IMR-90 (cell line): ENCODE data around the gene PRLH.

Source experiments
- BHLHE40 ChIP-seq: fragments of 150-350 bp; IDR thresholded peaks from 2 replicates; pipeline ENCODE4 v1.6.1; 2016; ENCODE audit warnings: mild to moderate bottlenecking, low read depth, low read length
- CTCF ChIP-seq: conservative IDR thresholded peaks from 2 replicates; pipeline ENCODE4 v1.5.1; 2012; ENCODE audit warnings: mild to moderate bottlenecking, low read depth, low read length, improper control_type of control experiment
- MXI1 ChIP-seq: IDR thresholded peaks from 2 replicates; pipeline ENCODE4 v1.6.1; 2012; ENCODE audit warnings: low read depth, mild to moderate bottlenecking, low read length, moderate library complexity, borderline replicate concordance
- NFE2L2 ChIP-seq: fragments of 150-350 bp; IDR thresholded peaks from 2 replicates; pipeline ENCODE4 v1.6.1; 2016; ENCODE audit warnings: low read depth, mild to moderate bottlenecking, low read length
- POLR2A ChIP-seq: IDR thresholded peaks from 2 replicates; pipeline ENCODE4 v1.6.1; 2012; ENCODE audit warnings: mild to moderate bottlenecking, low read depth, low read length
- RAD21 ChIP-seq: IDR thresholded peaks from 2 replicates; pipeline ENCODE4 v1.6.1; 2012; ENCODE audit warnings: low read length, improper control_type of control experiment
- RCOR1 ChIP-seq: IDR thresholded peaks from 2 replicates; pipeline ENCODE4 v1.6.1; 2012; ENCODE audit warnings: mild to moderate bottlenecking, low read length, improper control_type of control experiment; ENCODE audit not compliant: insufficient replicate concordance
- RFX5 ChIP-seq: IDR thresholded peaks from 2 replicates; pipeline ENCODE4 v1.8.0; 2012; ENCODE audit warnings: low read depth, mild to moderate bottlenecking, low read length, moderate library complexity
- SMC3 ChIP-seq: fragments of 150-350 bp; IDR thresholded peaks from 2 replicates; pipeline ENCODE4 v1.6.1; 2016; ENCODE audit warnings: low read depth, mild to moderate bottlenecking, antibody characterized with exemption, low read length, moderate library complexity
- USF2 ChIP-seq: fragments of 150-350 bp; IDR thresholded peaks from 2 replicates; pipeline ENCODE4 v1.6.1; 2017; ENCODE audit warnings: mild to moderate bottlenecking, antibody characterized with exemption, low read length, low read depth

- TF ChIP-seq CTCF (no peak), POLR2A (no peak), BHLHE40 (no peak), SMC3 (no peak), NFE2L2 (no peak), USF2 (no peak), RFX5 (no peak), MXI1 (no peak), RAD21 (no peak), RCOR1 (no peak)
Measured at GRCh38 chr2:237536617-237537016, 29.8 kb upstream of the PRLH start.
